GM21360 (cell line): ENCODE measurements around the gene CRNKL1.

Experiments used
- ATAC-seq: cut with Tn5 transposase; IDR thresholded peaks from one replicate; pipeline ENCODE4 v1.9.1; 2021; ENCODE audit warnings: mild to moderate bottlenecking, moderate library complexity; ENCODE audit not compliant: unreplicated experiment

CRNKL1 gene

GRCh38 chr20:20052074-20052970 lies at the start of gene CRNKL1, which contains the start of gene CFAP61:
TSS of gene CRNKL1 (minus strand) at chr20:20052466. CDS start at chr20:20052342, 124 bp downstream.
TSS of gene CFAP61 (plus strand) at chr20:20052532. CDS start at chr20:20056654, 4,122 bp downstream.
- ATAC-seq = peak; percentile 91

GRCh38 chr20:20100881-20101280 lies 48.6 kb upstream of the CRNKL1 start:
- ATAC-seq = no peak

- no peak for ATAC-seq
Measured at GRCh38 chr20:20096421-20096820, 44.2 kb upstream of the CRNKL1 start.

- ATAC-seq = no peak
Measured at GRCh38 chr20:20095114-20095872, 43.0 kb upstream of the CRNKL1 start.

DNA sequence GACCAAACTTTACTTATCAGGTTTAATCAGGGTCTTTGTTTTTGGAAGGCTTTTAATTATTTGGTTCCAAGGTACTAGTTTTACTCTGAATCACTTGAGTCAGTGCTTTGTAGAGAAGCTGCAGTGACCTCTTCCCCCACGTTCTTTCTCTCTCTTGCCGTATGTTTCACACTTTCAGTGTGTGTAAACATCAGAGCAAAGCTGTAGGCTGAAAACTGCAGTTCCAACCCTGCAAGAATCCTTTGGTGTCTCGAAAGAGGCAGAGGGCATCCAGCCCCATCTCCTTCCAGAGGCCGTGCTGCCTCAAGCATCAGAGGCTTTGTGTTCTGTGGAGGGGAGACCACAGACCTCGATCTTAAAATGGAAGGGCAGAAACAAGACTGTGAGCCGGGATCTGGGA lies 42.1 kb upstream of the CRNKL1 start:
- ATAC-seq = no peak

GRCh38 chr20:20092827-20093226 lies 40.6 kb upstream of the CRNKL1 start:
- ATAC-seq = no peak

DNA sequence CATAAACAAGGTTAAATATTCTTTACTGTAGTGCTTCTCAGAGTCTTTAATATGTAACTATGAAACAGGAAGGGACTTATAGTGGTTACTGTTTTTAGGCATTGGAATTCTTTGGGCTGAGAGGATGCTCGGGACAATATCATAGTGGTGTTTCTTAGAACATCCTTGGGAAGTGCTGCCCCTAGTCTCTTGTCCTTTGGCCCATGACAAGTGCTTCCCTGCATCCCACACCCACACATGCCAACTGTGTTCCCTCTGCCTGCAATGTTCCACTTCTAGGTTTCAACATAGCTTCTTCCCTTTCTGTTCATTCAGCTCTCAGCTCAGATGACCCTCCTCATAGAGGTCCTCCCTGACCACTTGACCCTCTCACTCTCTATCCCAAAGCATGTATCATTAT lies 37.7 kb upstream of the CRNKL1 start:
- ATAC-seq = no peak

DNA sequence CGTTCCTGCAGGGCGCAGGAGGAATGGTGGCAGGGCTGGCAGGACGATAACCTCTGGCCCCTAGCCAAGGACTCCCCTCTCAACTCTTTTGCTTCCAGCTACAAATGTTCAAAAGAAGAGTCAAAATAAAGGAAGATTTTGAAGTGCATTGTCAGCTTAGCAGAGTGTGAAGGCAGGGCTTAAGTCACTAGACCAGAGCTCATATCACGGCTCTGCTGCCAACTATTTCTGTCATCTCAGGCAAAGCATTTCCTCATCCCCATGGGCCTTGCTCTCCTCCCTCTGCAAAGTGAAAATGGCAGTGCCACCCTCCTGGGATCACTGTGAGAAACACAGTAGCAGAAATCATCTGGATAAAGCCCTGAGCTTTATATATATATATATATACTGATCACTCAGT lies 36.8 kb upstream of the CRNKL1 start:
- no peak for ATAC-seq

DNA sequence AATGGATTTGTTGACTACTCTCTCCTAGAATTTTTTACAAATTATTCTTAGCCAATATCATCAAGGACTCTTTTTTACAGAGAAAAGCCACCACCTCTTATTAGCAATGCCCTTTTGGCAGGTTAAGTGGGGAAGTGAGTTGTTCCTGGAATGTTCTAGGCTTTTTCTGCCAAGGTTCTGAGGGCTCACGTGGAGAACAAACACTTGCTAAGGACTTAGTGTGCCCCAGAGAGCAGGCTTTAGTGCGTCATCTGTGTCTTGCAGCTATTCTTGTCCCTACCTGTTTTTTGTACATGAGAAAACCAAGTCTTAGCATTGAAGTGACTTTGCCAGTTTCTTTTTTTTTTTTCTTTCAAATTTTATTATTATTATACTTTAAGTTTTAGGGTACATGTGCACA lies 33.5 kb upstream of the CRNKL1 start:
- no peak for ATAC-seq

DNA sequence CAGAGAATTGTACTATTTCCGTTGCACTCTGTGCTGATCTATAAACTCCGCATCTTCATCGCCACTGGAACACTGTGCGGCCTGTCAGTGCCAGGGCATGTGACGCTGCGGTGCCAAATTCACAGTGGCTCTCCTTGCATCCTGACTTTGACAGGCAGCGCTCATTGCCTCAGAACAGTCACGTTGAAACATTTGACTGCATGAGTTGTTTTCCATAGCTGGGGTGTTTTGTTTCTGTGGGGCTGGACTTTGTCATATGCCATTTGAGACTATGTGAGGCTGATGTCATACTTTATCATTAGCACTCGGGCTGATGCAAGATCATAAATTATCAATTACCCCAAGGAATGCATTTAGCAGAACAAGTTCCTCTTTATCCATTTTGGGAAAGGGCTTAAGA lies 32.8 kb upstream of the CRNKL1 start:
- no peak for ATAC-seq

DNA sequence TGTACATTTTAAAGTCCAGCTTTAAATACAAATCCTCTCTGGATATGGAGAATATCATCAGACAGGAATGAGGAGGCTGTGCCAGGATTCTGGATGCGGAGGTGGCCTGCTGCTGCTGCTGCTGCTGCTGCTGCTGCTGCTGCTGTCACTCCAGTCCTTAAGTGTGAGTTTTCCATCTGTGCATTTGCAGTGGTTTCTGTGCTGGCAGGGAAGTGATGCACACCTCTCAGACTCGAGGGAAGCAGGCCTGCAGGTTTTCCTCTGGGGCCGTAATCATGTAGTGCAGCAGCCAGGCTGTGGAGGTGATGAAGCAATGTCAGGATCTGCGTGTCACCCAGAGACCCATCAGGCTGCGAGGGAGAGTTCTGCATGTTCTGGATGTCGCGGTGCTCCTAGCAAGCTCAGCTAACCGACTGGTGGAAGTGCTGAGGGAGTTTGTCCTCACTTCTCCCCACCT lies 32.1 kb upstream of the CRNKL1 start:
- ATAC-seq = no peak

- ATAC-seq = no peak
Measured at GRCh38 chr20:20083807-20084206, 31.5 kb upstream of the CRNKL1 start.

- no peak for ATAC-seq
Measured at GRCh38 chr20:20079102-20079784, 27.0 kb upstream of the CRNKL1 start.

GRCh38 chr20:20078041-20078440 lies 25.8 kb upstream of the CRNKL1 start:
- ATAC-seq = no peak

GRCh38 chr20:20076297-20077065 lies 24.2 kb upstream of the CRNKL1 start:
- no peak for ATAC-seq

DNA sequence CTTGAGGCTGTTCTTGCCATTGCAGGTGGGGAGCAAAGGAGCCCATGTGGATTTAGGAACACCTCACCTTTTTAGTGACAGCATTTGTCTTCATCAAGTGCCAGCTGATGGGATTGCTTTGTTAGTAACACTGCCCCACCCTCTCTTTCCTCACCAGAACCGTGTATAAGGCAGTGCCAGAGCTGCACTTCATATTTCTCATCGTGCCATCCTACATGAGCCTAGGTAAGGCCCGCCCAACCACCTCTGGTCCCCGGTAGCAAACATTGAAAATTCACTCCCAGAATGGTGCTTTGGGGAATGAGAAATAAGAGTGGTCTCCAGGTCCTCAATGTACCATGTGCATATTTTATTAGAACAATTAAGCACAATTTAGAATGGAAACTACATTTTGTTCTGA lies 22.8 kb upstream of the CRNKL1 start:
- ATAC-seq = no peak

DNA sequence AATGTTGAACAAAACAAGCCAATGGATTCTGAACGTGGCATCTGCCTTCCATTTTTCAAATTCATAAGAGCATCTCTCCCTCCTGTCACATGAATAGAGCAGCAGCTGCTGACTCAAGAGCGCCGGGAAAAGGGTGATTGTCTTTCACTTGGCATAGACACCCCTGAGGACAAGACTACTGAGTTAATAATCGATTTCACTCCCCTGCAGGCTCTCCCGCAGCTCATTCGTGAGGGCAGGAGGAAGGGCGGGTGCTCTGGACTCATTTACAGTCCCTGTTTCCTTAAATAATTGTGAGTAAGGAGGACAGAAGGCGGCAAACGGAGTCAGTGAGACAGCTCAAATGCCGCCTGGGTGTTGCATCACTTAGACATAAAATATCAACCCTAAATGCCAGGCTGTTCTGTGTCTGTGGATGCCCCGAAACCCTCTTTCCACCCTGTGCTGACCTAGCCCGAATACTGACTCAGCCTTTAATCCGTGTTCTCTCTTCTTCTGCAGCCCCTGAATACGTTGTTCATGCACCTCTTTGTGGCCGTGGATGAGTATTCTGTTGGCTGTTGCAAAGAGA lies 21.6 kb upstream of the CRNKL1 start:
- no peak for ATAC-seq

- ATAC-seq = no peak
Measured at GRCh38 chr20:20070871-20071726, 18.8 kb upstream of the CRNKL1 start.

- no peak for ATAC-seq
Measured at GRCh38 chr20:20065361-20065760, 13.1 kb upstream of the CRNKL1 start.
